ENCODE results near the gene SUGCT. TPM values are rescaled to one million over a fixed set of nuclear protein-coding genes. Genes with fewer than 3 reads are reported as not detected.

Gene SUGCT
- total and polyA plus RNA-seq, 8 donors: 0.87 to 8.0 (median 2.9) TPM; not detected in 1

DNA sequence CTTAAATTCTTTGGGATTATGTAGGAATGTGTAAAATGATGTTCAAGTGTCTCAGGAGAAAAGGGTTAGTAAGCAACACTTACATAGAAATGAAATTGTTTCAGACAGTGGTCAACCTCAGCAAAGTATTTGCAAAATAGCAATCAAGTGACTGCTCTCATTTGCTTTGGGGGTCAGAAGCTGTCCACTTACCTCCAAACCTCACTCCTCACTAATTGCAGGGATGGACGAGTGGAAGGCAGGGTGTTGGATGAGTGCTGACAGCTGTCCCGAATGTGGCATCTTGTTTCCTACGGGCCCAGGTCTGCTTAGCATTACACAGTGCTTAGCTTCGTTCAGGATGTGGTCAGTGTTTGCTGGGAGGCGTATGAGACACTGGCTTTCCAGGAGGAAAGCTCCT lies 437.0 kb downstream of the SUGCT start:
- Histone ChIP-seq H3K4me3 (no peak overlapping the region), H3K36me3 (no peaks in the 10 kb centered on the region), H3K4me1 (peaks cover 0 to 5% (median 0%) of the 10 kb centered on the region in 4 donors), H3K27me3 (no peaks in the 10 kb centered on the region), H3K9me3 (peaks cover 0 to 2% (median 0%) of the 10 kb centered on the region in 4 donors), H3K27ac (no peak overlapping the region)
- intact Hi-C loops (cut with DNase I; ENCODE audit: low total_unique reads): no loop called here
- DNase-seq: no peak
- 67 to 80% (median 77%) methylated on average over 5 of the region's 5 CpGs for WGBS, 5 donors
- TF ChIP-seq EP300 (IDR thresholded peaks at IDR 0.05) (no peak), POLR2AphosphoS5 (IDR thresholded peaks at IDR 0.05) (no peak), POLR2A (IDR thresholded peaks at IDR 0.05) (no peak)
- TF ChIP-seq, protein P1, sequence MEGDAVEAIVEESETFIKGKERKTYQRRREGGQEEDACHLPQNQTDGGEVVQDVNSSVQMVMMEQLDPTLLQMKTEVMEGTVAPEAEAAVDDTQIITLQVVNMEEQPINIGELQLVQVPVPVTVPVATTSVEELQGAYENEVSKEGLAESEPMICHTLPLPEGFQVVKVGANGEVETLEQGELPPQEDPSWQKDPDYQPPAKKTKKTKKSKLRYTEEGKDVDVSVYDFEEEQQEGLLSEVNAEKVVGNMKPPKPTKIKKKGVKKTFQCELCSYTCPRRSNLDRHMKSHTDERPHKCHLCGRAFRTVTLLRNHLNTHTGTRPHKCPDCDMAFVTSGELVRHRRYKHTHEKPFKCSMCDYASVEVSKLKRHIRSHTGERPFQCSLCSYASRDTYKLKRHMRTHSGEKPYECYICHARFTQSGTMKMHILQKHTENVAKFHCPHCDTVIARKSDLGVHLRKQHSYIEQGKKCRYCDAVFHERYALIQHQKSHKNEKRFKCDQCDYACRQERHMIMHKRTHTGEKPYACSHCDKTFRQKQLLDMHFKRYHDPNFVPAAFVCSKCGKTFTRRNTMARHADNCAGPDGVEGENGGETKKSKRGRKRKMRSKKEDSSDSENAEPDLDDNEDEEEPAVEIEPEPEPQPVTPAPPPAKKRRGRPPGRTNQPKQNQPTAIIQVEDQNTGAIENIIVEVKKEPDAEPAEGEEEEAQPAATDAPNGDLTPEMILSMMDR (IDR thresholded peaks at IDR 0.05): no peak

- TF ChIP-seq POLR2AphosphoS5 (IDR thresholded peaks at IDR 0.05) (no peak), POLR2A (IDR thresholded peaks at IDR 0.05) (no peak), EP300 (IDR thresholded peaks at IDR 0.05) (no peak)
- TF ChIP-seq, protein P1 (IDR thresholded peaks at IDR 0.05): no peak
- Histone ChIP-seq H3K36me3 (no peaks in the 10 kb centered on the region), H3K4me1 (peaks cover 0 to 5% (median 0%) of the 10 kb centered on the region in 4 donors), H3K9me3 (peaks cover 0 to 6% (median 2%) of the 10 kb centered on the region in 4 donors), H3K27ac (no peak overlapping the region), H3K27me3 (no peaks in the 10 kb centered on the region), H3K4me3 (no peak overlapping the region)
- WGBS, 5 donors: 68 to 76% (median 74%) methylated on average over 8 of the region's 8 CpGs
- intact Hi-C loops (cut with DNase I; ENCODE audit: low total_unique reads): no loop called here
- peak in 1 of 2 donors; percentile 6 for DNase-seq
These were observed 438.1 kb downstream of the SUGCT start for GRCh38 chr7:40572810-40573465.

GRCh38 chr7:40579401-40579800 lies 444.6 kb downstream of the SUGCT start:
- Histone ChIP-seq H3K9me3 (peaks cover 0 to 6% (median 2%) of the 10 kb centered on the region in 4 donors), H3K4me1 (no peaks in the 10 kb centered on the region), H3K27ac (no peak overlapping the region), H3K36me3 (no peaks in the 10 kb centered on the region), H3K4me3 (no peak overlapping the region), H3K27me3 (no peaks in the 10 kb centered on the region)
- TF ChIP-seq, protein P1 (IDR thresholded peaks at IDR 0.05): no peak
- TF ChIP-seq POLR2A (IDR thresholded peaks at IDR 0.05) (no peak), EP300 (IDR thresholded peaks at IDR 0.05) (no peak), POLR2AphosphoS5 (IDR thresholded peaks at IDR 0.05) (no peak)
- intact Hi-C loops (cut with DNase I; ENCODE audit: low total_unique reads): no loop called here
- no peak for DNase-seq
- WGBS, 5 donors: 60 to 73% (median 68%) methylated on average over 5 of the region's 5 CpGs

DNA sequence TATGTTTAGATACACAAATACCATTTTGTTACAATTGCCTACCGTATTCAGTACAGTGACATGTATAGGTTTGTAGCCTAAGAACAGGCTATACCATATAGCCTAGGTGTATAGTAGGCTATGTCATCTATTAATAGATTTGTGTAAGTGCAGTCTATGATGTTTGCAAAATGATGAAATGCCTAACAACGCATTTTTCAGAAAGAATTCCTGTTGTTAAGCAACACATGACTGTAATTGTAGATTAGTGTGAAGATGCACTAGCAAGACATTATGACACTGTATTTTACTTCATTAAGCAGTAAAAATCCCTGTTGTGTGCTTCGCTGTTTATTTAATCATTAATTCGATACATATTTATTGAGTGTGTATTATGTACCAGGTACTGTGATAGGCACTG lies 446.0 kb downstream of the SUGCT start:
- peaks cover 0 to 6% (median 2%) of the 10 kb centered on the region in 4 donors for H3K9me3 ChIP-seq
- TF ChIP-seq POLR2A (IDR thresholded peaks at IDR 0.05) (no peak), POLR2AphosphoS5 (IDR thresholded peaks at IDR 0.05) (no peak), EP300 (IDR thresholded peaks at IDR 0.05) (no peak)
- TF ChIP-seq, protein P1 (IDR thresholded peaks at IDR 0.05): no peak
- no peak for DNase-seq
- no peaks in the 10 kb centered on the region for H3K4me1 ChIP-seq
- H3K27ac ChIP-seq: no peak overlapping the region
- intact Hi-C loops (cut with DNase I; ENCODE audit: low total_unique reads): no loop called here
- H3K4me3 ChIP-seq: no peak overlapping the region
- no peaks in the 10 kb centered on the region for H3K27me3 ChIP-seq
- no peaks in the 10 kb centered on the region for H3K36me3 ChIP-seq
- 87 to 95% (median 92%) methylated on average over 4 of the region's 4 CpGs for WGBS, 5 donors

Measured in stomach (tissue), 9 donors.